AG04450 (cell line): ENCODE results near the gene MTA1. TPM values are rescaled to one million over a fixed set of nuclear protein-coding genes. Genes with fewer than 3 reads are reported as not detected.

Experiments
- CTCF ChIA-PET: fragments of 300-600, 350-600 bp; formaldehyde crosslinking; extraction: SDS; loops from one replicate; lab custom pipeline; 2022; ENCODE audit warnings: antibody characterized with exemption, inconsistent platforms; lab: Charles Lee
- POLR2A ChIA-PET: fragments of 350-600 bp; formaldehyde crosslinking; extraction: SDS; loops from one replicate; lab custom pipeline; 2021; ENCODE audit warnings: antibody characterized with exemption, inconsistent platforms; lab: Yijun Ruan, JAX
- DNase-seq: peaks from one replicate; pipeline ENCODE4 v3.0.0-alpha.2; 2011; ENCODE audit warnings: low read depth, low spot score
- H3K27ac ChIP-seq: one replicate; pipeline ENCODE4 v1.5.1; 2012; ENCODE audit warnings: low read depth, low read length, control low read depth
- H3K27me3 ChIP-seq: one replicate; pipeline ENCODE4 v1.6.0; 2012; ENCODE audit warnings: low read length; ENCODE audit not compliant: control insufficient read depth, insufficient read depth
- H3K4me3 ChIP-seq: 2 replicates; pipeline ENCODE4 v1.5.1; 2011; ENCODE audit warnings: mild to moderate bottlenecking, low read depth, low read length, control low read depth
- H3K9me3 ChIP-seq: 2 replicates; pipeline ENCODE4 v1.5.1; 2012; ENCODE audit warnings: low read length; ENCODE audit not compliant: control insufficient read depth, insufficient read depth
- polyA plus RNA-seq: library from polyadenylated mRNA; depleted of rRNA; stranded (reverse); fragments of >200 nt; gene quantifications from 2 replicates; pipeline ENCODE4 v1.2.3, GENCODE V29; 2011
- TF ChIP-seq, protein P1 (sequence below): IDR thresholded peaks from 2 replicates; pipeline ENCODE4 v1.5.1; 2011; ENCODE audit warnings: low read depth, low read length, control low read depth, inconsistent platforms

Gene MTA1
- polyA plus RNA-seq, 1 experiment: 36.0 TPM

DNA sequence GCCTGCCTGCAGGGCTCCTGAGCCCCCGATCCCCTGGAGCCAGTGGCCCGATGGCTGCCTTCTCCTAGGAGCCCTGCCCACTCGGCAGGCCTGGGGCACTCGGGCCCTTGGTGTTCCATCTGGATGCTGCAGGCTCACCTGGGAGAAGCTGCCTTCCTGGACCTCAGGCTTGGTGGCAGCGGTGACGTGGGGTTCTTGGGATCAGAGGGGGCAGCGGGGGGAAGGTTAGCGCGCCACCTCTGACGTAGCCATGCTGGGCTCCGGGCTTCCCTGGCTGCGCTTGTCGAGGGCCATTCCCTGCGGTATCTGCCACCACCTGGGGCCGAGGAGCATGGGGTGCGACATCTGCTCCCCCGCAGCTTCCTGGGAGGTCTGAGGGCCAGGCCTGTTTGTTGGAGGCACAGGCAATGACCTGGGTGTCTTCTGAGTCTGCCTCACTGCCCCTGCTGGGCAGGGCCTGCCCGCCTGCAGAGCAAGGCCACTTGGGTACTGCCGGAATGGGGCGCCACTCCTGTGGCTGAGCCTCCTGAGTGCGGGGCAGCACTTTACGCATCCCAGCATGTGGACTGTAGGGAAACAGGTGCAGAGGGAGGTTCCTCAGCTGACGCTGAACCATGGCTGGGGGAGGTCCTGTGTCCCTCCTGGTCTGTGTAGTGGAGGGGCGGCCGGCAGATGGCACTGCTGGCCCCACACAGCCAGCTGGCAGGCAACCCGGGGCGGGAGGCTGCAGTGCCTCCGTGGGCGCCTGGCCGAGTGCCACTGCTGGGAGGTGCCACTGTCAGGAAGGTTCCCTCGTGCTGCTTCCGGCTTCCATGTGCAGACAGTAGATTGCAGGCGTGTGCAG is 20.3 kb downstream of the MTA1 start:
- Histone ChIP-seq H3K27ac (no peak overlapping the region), H3K9me3 (peaks cover 3% of the 10 kb centered on the region; the same call in 1 of the 2 replicates), H3K4me3 (no peak overlapping the region), H3K27me3 (no peaks in the 10 kb centered on the region)
- ChIA-PET CTCF (no interaction called here), POLR2A (no interaction called here)
- TF ChIP-seq, protein P1, sequence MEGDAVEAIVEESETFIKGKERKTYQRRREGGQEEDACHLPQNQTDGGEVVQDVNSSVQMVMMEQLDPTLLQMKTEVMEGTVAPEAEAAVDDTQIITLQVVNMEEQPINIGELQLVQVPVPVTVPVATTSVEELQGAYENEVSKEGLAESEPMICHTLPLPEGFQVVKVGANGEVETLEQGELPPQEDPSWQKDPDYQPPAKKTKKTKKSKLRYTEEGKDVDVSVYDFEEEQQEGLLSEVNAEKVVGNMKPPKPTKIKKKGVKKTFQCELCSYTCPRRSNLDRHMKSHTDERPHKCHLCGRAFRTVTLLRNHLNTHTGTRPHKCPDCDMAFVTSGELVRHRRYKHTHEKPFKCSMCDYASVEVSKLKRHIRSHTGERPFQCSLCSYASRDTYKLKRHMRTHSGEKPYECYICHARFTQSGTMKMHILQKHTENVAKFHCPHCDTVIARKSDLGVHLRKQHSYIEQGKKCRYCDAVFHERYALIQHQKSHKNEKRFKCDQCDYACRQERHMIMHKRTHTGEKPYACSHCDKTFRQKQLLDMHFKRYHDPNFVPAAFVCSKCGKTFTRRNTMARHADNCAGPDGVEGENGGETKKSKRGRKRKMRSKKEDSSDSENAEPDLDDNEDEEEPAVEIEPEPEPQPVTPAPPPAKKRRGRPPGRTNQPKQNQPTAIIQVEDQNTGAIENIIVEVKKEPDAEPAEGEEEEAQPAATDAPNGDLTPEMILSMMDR: no peak
- DNase-seq: no peak

DNA sequence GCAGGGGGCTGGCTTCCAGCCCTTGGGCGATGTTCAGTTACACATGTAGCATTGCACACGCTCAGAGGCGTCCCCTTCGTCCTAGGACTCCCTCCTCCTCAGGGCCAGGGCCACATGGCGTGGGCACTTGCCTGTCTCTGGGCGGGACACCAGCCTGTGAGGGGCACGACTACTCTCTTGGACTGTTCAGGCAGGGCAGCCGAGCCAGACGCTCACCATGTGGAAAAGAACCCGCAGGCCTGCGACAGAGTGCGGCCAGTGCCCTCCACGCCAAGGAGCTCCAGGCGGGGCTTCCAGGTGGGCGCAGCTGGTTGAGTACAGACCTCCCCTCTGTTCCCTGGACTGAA is 20.9 kb downstream of the MTA1 start:
- TF ChIP-seq, protein P1: no peak
- Histone ChIP-seq H3K27me3 (no peaks in the 10 kb centered on the region), H3K9me3 (peaks cover 3% of the 10 kb centered on the region; the same call in 1 of the 2 replicates), H3K27ac (no peak overlapping the region), H3K4me3 (no peak overlapping the region)
- ChIA-PET CTCF (interaction anchor here (0.6 kb wide), 1 partner anchor 49 kb away, joined by 3 read pairs; no protein-coding TSS in a partner anchor), POLR2A (no interaction called here)
- DNase-seq: no peak

DNA sequence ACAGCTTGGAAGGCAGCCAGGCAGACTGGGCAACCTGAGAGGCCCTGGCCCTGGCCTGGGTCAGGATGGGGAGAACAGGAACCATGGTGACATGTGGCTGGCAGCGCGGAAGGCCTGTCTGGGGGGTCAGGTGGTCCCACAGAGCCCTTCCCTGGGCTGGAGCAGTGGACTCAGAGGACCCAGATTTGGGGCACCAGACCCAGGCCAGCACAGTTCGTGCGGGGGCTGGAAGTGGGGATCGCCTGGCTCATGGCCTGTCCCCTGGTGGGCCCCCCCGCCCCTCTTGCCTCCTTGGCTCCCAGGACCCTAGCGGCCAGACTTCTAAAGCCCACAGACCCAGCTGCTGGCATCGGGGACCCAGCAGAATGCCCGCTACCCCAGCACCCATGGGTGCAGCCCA is 21.4 kb downstream of the MTA1 start:
- ChIA-PET CTCF (interaction anchor here (0.6 kb wide), 1 partner anchor 49 kb away, joined by 3 read pairs; no protein-coding TSS in a partner anchor), POLR2A (no interaction called here)
- H3K27me3 ChIP-seq: no peaks in the 10 kb centered on the region
- no peak overlapping the region for H3K27ac ChIP-seq
- no peak for DNase-seq
- peaks cover 3% of the 10 kb centered on the region; the same call in 1 of the 2 replicates for H3K9me3 ChIP-seq
- TF ChIP-seq, protein P1: no peak
- no peak overlapping the region for H3K4me3 ChIP-seq

DNA sequence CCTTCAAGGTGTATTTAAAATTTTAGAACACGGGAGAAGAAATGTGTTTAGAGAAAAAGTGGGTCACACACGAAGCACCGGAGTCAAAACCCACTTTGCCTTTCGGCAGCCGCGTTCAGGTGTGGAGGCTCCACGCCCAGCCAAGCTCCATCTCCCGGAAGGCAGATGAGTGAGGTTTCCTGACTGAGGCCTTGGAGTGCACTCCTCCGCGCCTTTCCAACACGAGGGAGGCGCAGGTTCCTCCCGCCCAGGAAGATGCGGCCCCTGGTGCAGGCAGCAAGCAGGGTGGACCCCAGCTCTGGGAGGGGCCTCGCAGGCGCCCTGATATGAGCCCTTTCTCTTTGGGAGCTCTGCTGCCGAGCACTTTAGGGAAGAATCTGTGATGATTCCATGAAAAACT is 22.5 kb downstream of the MTA1 start:
- CTCF ChIA-PET: no interaction called here
- TF ChIP-seq, protein P1: no peak

DNA sequence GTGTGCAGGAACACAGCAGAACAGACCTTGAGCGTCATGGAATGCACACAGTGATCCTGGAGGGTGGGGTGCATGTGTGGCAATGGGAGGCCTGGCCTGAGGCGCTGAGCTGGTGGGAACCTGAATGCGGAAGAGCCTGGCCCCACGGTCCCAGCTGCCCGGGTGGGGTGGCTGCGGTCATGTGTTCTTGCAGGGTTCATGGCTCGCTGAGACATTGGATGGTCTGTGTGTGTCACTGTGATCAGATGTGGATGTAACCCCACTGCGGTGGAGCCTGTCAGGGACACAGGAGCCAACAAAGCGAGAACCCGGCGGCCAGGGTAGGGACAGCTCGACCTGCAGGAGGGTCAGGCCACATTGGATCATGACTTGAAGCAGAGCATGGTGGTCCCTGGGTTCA is 23.2 kb downstream of the MTA1 start:
- Histone ChIP-seq H3K9me3 (peaks cover 3% of the 10 kb centered on the region; the same call in 1 of the 2 replicates), H3K27ac (no peak overlapping the region), H3K27me3 (no peaks in the 10 kb centered on the region), H3K4me3 (no peak overlapping the region)
- CTCF ChIA-PET: no interaction called here
- POLR2A ChIA-PET: no interaction called here
- DNase-seq: no peak
- TF ChIP-seq, protein P1: no peak

More for the DNA sequence above, 22.5 kb downstream of the MTA1 start:
- H3K9me3 ChIP-seq: peaks cover 3% of the 10 kb centered on the region; the same call in 1 of the 2 replicates
- H3K27ac ChIP-seq: no peak overlapping the region
- H3K4me3 ChIP-seq: no peak overlapping the region
- no peak for DNase-seq
- no peaks in the 10 kb centered on the region for H3K27me3 ChIP-seq
- POLR2A ChIA-PET: no interaction called here
